HG03378 (cell line): ENCODE measurements around the gene ZBTB21.
A peak's percentile ranks its signal among the peaks of the same experiment; 100 is the strongest.

Source experiments
- ATAC-seq: cut with Tn5 transposase; IDR thresholded peaks from one replicate; pipeline ENCODE4 v1.9.1; 2021; ENCODE audit warnings: mild to moderate bottlenecking, moderate library complexity; ENCODE audit not compliant: unreplicated experiment

Gene ZBTB21

GRCh38 chr21:42021371-42022090 lies 11.4 kb upstream of the ZBTB21 start:
- no peak for ATAC-seq

- ATAC-seq = no peak
Observed at GRCh38 chr21:42019706-42020105, 9.5 kb upstream of the ZBTB21 start.

- no peak for ATAC-seq
Observed at GRCh38 chr21:42019101-42019605, 9.0 kb upstream of the ZBTB21 start.

- no peak for ATAC-seq
Observed at GRCh38 chr21:42017022-42017421, 6.9 kb upstream of the ZBTB21 start.

- ATAC-seq = no peak
Observed at GRCh38 chr21:42016364-42016985, 6.3 kb upstream of the ZBTB21 start.

GRCh38 chr21:42013931-42014330 lies 3.8 kb upstream of the ZBTB21 start:
- ATAC-seq = no peak

GRCh38 chr21:42013376-42013775 lies 3.2 kb upstream of the ZBTB21 start:
- no peak for ATAC-seq

GRCh38 chr21:42012763-42013329 lies 2.7 kb upstream of the ZBTB21 start:
- ATAC-seq = no peak

GRCh38 chr21:42012344-42012743 lies 2.2 kb upstream of the ZBTB21 start:
- ATAC-seq = no peak

- peak; percentile 17 for ATAC-seq
Observed at GRCh38 chr21:42010507-42011495, 641 bp upstream of the ZBTB21 start.

GRCh38 chr21:42009018-42009830 lies 936 bp downstream of the ZBTB21 start:
- no peak for ATAC-seq

GRCh38 chr21:42007356-42007940 lies 2.7 kb downstream of the ZBTB21 start:
- ATAC-seq = no peak

GRCh38 chr21:42006765-42007164 lies 3.4 kb downstream of the ZBTB21 start:
- no peak for ATAC-seq

- no peak for ATAC-seq
Observed at GRCh38 chr21:42004406-42005199, 5.6 kb downstream of the ZBTB21 start.

- ATAC-seq = no peak
Observed at GRCh38 chr21:42003051-42003461, 7.1 kb downstream of the ZBTB21 start.

GRCh38 chr21:42002421-42002958 lies 7.7 kb downstream of the ZBTB21 start:
- ATAC-seq = peak; percentile 79

- ATAC-seq = no peak
Observed at GRCh38 chr21:42001781-42002180, 8.4 kb downstream of the ZBTB21 start.

- ATAC-seq = no peak
Observed at GRCh38 chr21:42000908-42001307, 9.3 kb downstream of the ZBTB21 start.

GRCh38 chr21:41997657-41998056 lies 12.5 kb downstream of the ZBTB21 start:
- ATAC-seq = no peak
